ENCODE data around the gene KIAA0930. TPM values are rescaled to one million over a fixed set of nuclear protein-coding genes. Genes with fewer than 3 reads are reported as not detected.
A peak's percentile ranks its signal among the peaks of the same experiment; 100 is the strongest.

KIAA0930 gene
- total RNA-seq, 1 experiment from 2014 or later = 61.9 TPM

- intact Hi-C loops (cut with micrococcal nuclease) = no loop called here
- H3K4me1 Mint-ChIP-seq (ENCODE audit: insufficient read depth, unreplicated experiment) = no peaks in the 10 kb centered on the region
- no TSS peak for BruUV-seq (replicated peaks)
- POLR2A ChIA-PET = no interaction called here
- no peak overlapping the region for H3K4me3 Mint-ChIP-seq (ENCODE audit: unreplicated experiment)
- no peaks in the 10 kb centered on the region for H3K9me3 Mint-ChIP-seq (ENCODE audit: unreplicated experiment)
- H3K27me3 Mint-ChIP-seq (ENCODE audit: insufficient read depth, unreplicated experiment) = no peaks in the 10 kb centered on the region
- no peak overlapping the region for H3K27ac Mint-ChIP-seq (ENCODE audit: low read depth, unreplicated experiment)
- no peaks in the 10 kb centered on the region for H3K36me3 Mint-ChIP-seq (ENCODE audit: insufficient read depth, unreplicated experiment)
- TF ChIP-seq, protein P1, sequence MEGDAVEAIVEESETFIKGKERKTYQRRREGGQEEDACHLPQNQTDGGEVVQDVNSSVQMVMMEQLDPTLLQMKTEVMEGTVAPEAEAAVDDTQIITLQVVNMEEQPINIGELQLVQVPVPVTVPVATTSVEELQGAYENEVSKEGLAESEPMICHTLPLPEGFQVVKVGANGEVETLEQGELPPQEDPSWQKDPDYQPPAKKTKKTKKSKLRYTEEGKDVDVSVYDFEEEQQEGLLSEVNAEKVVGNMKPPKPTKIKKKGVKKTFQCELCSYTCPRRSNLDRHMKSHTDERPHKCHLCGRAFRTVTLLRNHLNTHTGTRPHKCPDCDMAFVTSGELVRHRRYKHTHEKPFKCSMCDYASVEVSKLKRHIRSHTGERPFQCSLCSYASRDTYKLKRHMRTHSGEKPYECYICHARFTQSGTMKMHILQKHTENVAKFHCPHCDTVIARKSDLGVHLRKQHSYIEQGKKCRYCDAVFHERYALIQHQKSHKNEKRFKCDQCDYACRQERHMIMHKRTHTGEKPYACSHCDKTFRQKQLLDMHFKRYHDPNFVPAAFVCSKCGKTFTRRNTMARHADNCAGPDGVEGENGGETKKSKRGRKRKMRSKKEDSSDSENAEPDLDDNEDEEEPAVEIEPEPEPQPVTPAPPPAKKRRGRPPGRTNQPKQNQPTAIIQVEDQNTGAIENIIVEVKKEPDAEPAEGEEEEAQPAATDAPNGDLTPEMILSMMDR (IDR thresholded peaks at IDR 0.05; ENCODE audit: unreplicated experiment) = no peak
- CTCF ChIA-PET = no interaction called here
- no peak for DNase-seq (ENCODE audit: unreplicated experiment)
These were observed 13.7 kb upstream of the KIAA0930 start for GRCh38 chr22:45254388-45254787.

DNA sequence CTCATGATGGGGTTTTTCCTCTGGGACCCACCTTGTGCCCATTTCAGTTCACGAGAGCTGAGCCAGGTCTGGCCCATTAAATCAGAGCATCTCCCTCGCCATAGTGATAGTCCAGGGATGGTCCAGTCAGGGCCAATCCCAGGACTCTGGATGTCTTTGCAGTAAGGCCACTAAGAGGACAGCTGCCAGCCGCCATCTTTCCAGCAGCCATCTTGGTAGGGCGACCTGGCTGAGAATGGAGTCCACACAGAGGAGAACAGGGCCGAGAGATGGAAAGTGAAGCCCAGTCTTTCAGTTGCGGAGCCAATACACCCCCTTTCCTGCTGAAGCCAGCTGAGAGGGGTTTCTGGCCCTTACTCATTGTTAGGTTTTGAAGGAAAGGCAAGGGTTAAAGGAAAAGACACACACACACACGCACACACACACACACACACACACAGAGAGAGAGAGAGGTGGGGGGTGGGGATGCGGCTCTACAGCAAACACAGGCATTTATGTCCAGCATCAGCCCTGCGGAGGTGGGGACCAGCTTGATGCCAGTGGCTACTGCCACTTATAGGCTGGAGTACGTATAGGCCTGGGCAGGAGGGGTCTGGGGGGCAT, 12.4 kb upstream of the KIAA0930 start:
- no peaks in the 10 kb centered on the region for H3K27me3 Mint-ChIP-seq (ENCODE audit: insufficient read depth, unreplicated experiment)
- no TSS peak for BruUV-seq (replicated peaks)
- no peaks in the 10 kb centered on the region for H3K4me1 Mint-ChIP-seq (ENCODE audit: insufficient read depth, unreplicated experiment)
- TF ChIP-seq, protein P1 (IDR thresholded peaks at IDR 0.05; ENCODE audit: unreplicated experiment) = no peak
- no peak overlapping the region for H3K4me3 Mint-ChIP-seq (ENCODE audit: unreplicated experiment)
- intact Hi-C loops (cut with micrococcal nuclease) = no loop called here
- no peak for DNase-seq (ENCODE audit: unreplicated experiment)
- H3K27ac Mint-ChIP-seq (ENCODE audit: low read depth, unreplicated experiment) = no peak overlapping the region
- H3K36me3 Mint-ChIP-seq (ENCODE audit: insufficient read depth, unreplicated experiment) = no peaks in the 10 kb centered on the region
- no peaks in the 10 kb centered on the region for H3K9me3 Mint-ChIP-seq (ENCODE audit: unreplicated experiment)
- ChIA-PET POLR2A (no interaction called here), CTCF (interaction anchor here (0.6 kb wide), 1 partner anchor 651 kb away, joined by 3 read pairs; no protein-coding TSS in a partner anchor)

DNA sequence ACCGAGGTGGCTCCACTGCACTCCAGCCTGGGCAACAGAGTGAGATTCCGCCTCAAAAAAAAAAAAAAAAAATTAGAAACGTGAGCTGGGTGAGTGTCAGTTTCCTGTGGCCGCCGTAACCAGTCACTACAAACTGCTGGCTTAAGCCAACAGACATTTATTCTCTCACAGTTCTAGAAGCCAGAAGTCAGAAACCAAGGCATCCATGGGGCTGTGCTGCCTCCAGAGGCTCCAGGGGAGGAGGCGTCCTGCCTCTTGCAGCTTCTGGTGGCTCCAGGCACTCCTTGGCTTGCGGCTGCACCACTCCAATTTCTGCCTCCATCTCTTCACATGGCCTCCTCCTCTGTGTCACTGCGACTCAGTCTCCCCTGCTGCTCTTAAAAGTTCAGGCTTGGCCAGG, 11.1 kb upstream of the KIAA0930 start:
- CTCF ChIA-PET = interaction anchor here (0.7 kb wide), 1 partner anchor 59 kb away, joined by 3 read pairs; no protein-coding TSS in a partner anchor
- H3K4me3 Mint-ChIP-seq (ENCODE audit: unreplicated experiment) = no peak overlapping the region
- no peaks in the 10 kb centered on the region for H3K9me3 Mint-ChIP-seq (ENCODE audit: unreplicated experiment)
- DNase-seq (ENCODE audit: unreplicated experiment) = no peak
- TF ChIP-seq, protein P1 (IDR thresholded peaks at IDR 0.05; ENCODE audit: unreplicated experiment) = no peak
- H3K27ac Mint-ChIP-seq (ENCODE audit: low read depth, unreplicated experiment) = no peak overlapping the region
- no TSS peak for BruUV-seq (replicated peaks)
- no peaks in the 10 kb centered on the region for H3K36me3 Mint-ChIP-seq (ENCODE audit: insufficient read depth, unreplicated experiment)
- POLR2A ChIA-PET = no interaction called here
- H3K4me1 Mint-ChIP-seq (ENCODE audit: insufficient read depth, unreplicated experiment) = peaks cover 1% of the 10 kb centered on the region
- H3K27me3 Mint-ChIP-seq (ENCODE audit: insufficient read depth, unreplicated experiment) = no peaks in the 10 kb centered on the region
- intact Hi-C loops (cut with micrococcal nuclease) = no loop called here

GRCh38 chr22:45248832-45249561, 8.3 kb upstream of the KIAA0930 start:
- no peak for DNase-seq (ENCODE audit: unreplicated experiment)
- TF ChIP-seq, protein P1 (IDR thresholded peaks at IDR 0.05; ENCODE audit: unreplicated experiment) = no peak
- Mint-ChIP-seq H3K4me3 (ENCODE audit: unreplicated experiment) (no peak overlapping the region), H3K36me3 (ENCODE audit: insufficient read depth, unreplicated experiment) (no peaks in the 10 kb centered on the region), H3K27ac (ENCODE audit: low read depth, unreplicated experiment) (peak overlapping the region; percentile 31), H3K4me1 (ENCODE audit: insufficient read depth, unreplicated experiment) (peaks cover 13% of the 10 kb centered on the region), H3K27me3 (ENCODE audit: insufficient read depth, unreplicated experiment) (no peaks in the 10 kb centered on the region), H3K9me3 (ENCODE audit: unreplicated experiment) (no peaks in the 10 kb centered on the region)
- POLR2A ChIA-PET = interaction anchor here (0.6 kb wide), 1 partner anchor 134 kb away, joined by 3 read pairs; no protein-coding TSS in a partner anchor
- intact Hi-C loops (cut with micrococcal nuclease) = loop anchor here (5.0 kb wide), 1 partner anchor 147 kb away; no protein-coding TSS in a partner anchor
- BruUV-seq (replicated peaks) = no TSS peak
- CTCF ChIA-PET = interaction anchor here (1.3 kb wide), 1 partner anchor 757 kb away, joined by 3 read pairs; no protein-coding TSS in a partner anchor
